ENCODE results near the gene PARD3.
"Not testable (repeated sequence)": the region's sequence is repeated elsewhere in the genome, so short reads cannot be mapped to it uniquely, and the experiment has no call there.

Gene PARD3

GRCh38 chr10:34766811-34767494, 48.1 kb downstream of the PARD3 start:
- DNase-seq (ENCODE audit: low spot score): no peak

- DNase-seq (ENCODE audit: low spot score): no peak
Observed at GRCh38 chr10:34766266-34766600, 48.9 kb downstream of the PARD3 start.

GRCh38 chr10:34764472-34764946, 50.6 kb downstream of the PARD3 start:
- no peak for DNase-seq (ENCODE audit: low spot score)

- no peak for DNase-seq (ENCODE audit: low spot score)
Observed at GRCh38 chr10:34762603-34763299, 52.3 kb downstream of the PARD3 start.

- no peak for DNase-seq (ENCODE audit: low spot score)
Observed at GRCh38 chr10:34762156-34762555, 52.9 kb downstream of the PARD3 start.

GRCh38 chr10:34761453-34761852, 53.6 kb downstream of the PARD3 start:
- no peak for DNase-seq (ENCODE audit: low spot score)

GRCh38 chr10:34760606-34761005, 54.5 kb downstream of the PARD3 start:
- no peak for DNase-seq (ENCODE audit: low spot score)

- no peak for DNase-seq (ENCODE audit: low spot score)
Observed at GRCh38 chr10:34759837-34760215, 55.3 kb downstream of the PARD3 start.

- no peak for DNase-seq (ENCODE audit: low spot score)
Observed at GRCh38 chr10:34759161-34759836, 55.8 kb downstream of the PARD3 start.

GRCh38 chr10:34758447-34758996, 56.6 kb downstream of the PARD3 start:
- peak; percentile 70 for DNase-seq (ENCODE audit: low spot score)

- DNase-seq (ENCODE audit: low spot score): no peak
Observed at GRCh38 chr10:34757933-34758332, 57.2 kb downstream of the PARD3 start.

GRCh38 chr10:34757181-34757580, 57.9 kb downstream of the PARD3 start:
- not testable (repeated sequence) for DNase-seq (ENCODE audit: low spot score)

GRCh38 chr10:34756584-34756983, 58.5 kb downstream of the PARD3 start:
- DNase-seq (ENCODE audit: low spot score): no peak

- no peak for DNase-seq (ENCODE audit: low spot score)
Observed at GRCh38 chr10:34753014-34753757, 61.9 kb downstream of the PARD3 start.

GRCh38 chr10:34751272-34751671, 63.8 kb downstream of the PARD3 start:
- no peak for DNase-seq (ENCODE audit: low spot score)

- not testable (repeated sequence) for DNase-seq (ENCODE audit: low spot score)
Observed at GRCh38 chr10:34750795-34751194, 64.3 kb downstream of the PARD3 start.

- DNase-seq (ENCODE audit: low spot score): no peak
Observed at GRCh38 chr10:34748767-34749166, 66.3 kb downstream of the PARD3 start.

- no peak for DNase-seq (ENCODE audit: low spot score)
Observed at GRCh38 chr10:34748357-34748756, 66.7 kb downstream of the PARD3 start.

- no peak for DNase-seq (ENCODE audit: low spot score)
Observed at GRCh38 chr10:34746094-34746493, 69.0 kb downstream of the PARD3 start.

- no peak for DNase-seq (ENCODE audit: low spot score)
Observed at GRCh38 chr10:34745244-34745643, 69.9 kb downstream of the PARD3 start.

GRCh38 chr10:34744590-34744989, 70.5 kb downstream of the PARD3 start:
- no peak for DNase-seq (ENCODE audit: low spot score)

GRCh38 chr10:34743814-34744213, 71.3 kb downstream of the PARD3 start:
- DNase-seq (ENCODE audit: low spot score): no peak

Measured in SW480 (cell line).